PFSK-1 (cell line): ENCODE results near the gene CACUL1.

Experiments used
- FOXP2 ChIP-seq: optimal IDR thresholded peaks from 2 replicates; pipeline ENCODE3; 2011; ENCODE audit warnings: borderline replicate concordance, control low read depth, inconsistent platforms; ENCODE audit not compliant: insufficient read depth; ENCODE audit errors: extremely low read length, extremely low read depth
- POLR2AphosphoS5 ChIP-seq: IDR thresholded peaks from 2 replicates; pipeline ENCODE4 v1.6.1; 2012; ENCODE audit warnings: low read depth, mild to moderate bottlenecking, control low read depth, low read length, moderate library complexity
- REST ChIP-seq, 2 experiments: IDR thresholded peaks; 2 replicates each; pipeline versions ENCODE4 v1.6.1 to v1.8.0; 2011 to 2012; ENCODE audit warnings: low read depth in 2 of 2, low read length in 2 of 2, control low read depth in 1 of 2, inconsistent platforms in 1 of 2, mild to moderate bottlenecking in 1 of 2, moderate library complexity in 1 of 2; ENCODE audit not compliant: insufficient read depth in 1 of 2
- SIN3A ChIP-seq: IDR thresholded peaks from 2 replicates; pipeline ENCODE4 v1.6.1; 2012; ENCODE audit warnings: mild to moderate bottlenecking, low read length, moderate library complexity, borderline replicate concordance; ENCODE audit not compliant: insufficient read depth

- TF ChIP-seq SIN3A (no peak), POLR2AphosphoS5 (no peak), REST (IDR thresholded peaks at IDR 0.05; ENCODE audit: insufficient read depth in 1 of 2, low read depth in 2 of 2, low read length in 2 of 2) (no peak), FOXP2 (no peak)
Measured at GRCh38 chr10:118760265-118760664, 5.5 kb upstream of the CACUL1 start.
